WTC11 (cell line): Measurements from ENCODE around the gene TTL. TPM values are rescaled to one million over a fixed set of nuclear protein-coding genes. Genes with fewer than 3 reads are reported as not detected.
"Not testable (repeated sequence)": the region's sequence is repeated elsewhere in the genome, so short reads cannot be mapped to it uniquely, and the experiment has no call there.

Experiments
- ATAC-seq: fragments of 200-7000 bp; cut with Tn5 transposase; 2 replicates; pipeline ENCODE4 v1.10.0; 2021; ENCODE audit warnings: mild to moderate bottlenecking, moderate library complexity
- CTCF ChIA-PET: fragments of 300-600 bp; sonication (Branson Sonifier 250); formaldehyde crosslinking; loops from one replicate; lab custom pipeline; 2021; ENCODE audit warnings: antibody characterized with exemption; lab: Charles Lee
- POLR2A ChIA-PET: fragments of 350-600 bp; sonication (Branson Sonifier 250); formaldehyde crosslinking; loops from one replicate; lab custom pipeline; 2021; ENCODE audit warnings: antibody characterized with exemption; lab: Charles Lee
- DNase-seq: peaks from one replicate; pipeline ENCODE4 v3.0.0; 2021; ENCODE audit warnings: low spot score
- H3K27ac Mint-ChIP-seq: 2 replicates; pipeline ENCODE4 v1.8.0; 2021; ENCODE audit warnings: mixed read lengths
- H3K27me3 Mint-ChIP-seq: 2 replicates; pipeline ENCODE4 v1.8.0; 2021; ENCODE audit warnings: low read depth, mild to moderate bottlenecking, moderate library complexity, mixed read lengths
- H3K36me3 Mint-ChIP-seq: 2 replicates; pipeline ENCODE4 v1.8.0; 2021; ENCODE audit warnings: mixed read lengths
- H3K4me1 Mint-ChIP-seq: 2 replicates; pipeline ENCODE4 v1.8.0; 2022; ENCODE audit warnings: mixed read lengths
- H3K4me3 Mint-ChIP-seq: 2 replicates; pipeline ENCODE4 v1.8.0; 2021; ENCODE audit warnings: mild to moderate bottlenecking, moderate library complexity, mixed read lengths
- H3K9me3 Mint-ChIP-seq: 2 replicates; pipeline ENCODE4 v1.8.0; 2021; ENCODE audit warnings: mixed read lengths
- total RNA-seq: library from RNA; stranded (reverse); gene quantifications from 3 replicates; pipeline ENCODE4 v1.2.3, GENCODE V29; 2021
- TF ChIP-seq, protein P1 (sequence below): fragments of 250-450 bp; sonication (Bioruptor Pico); IDR thresholded peaks from 2 replicates; pipeline ENCODE4 v2.1.2; 2022; ENCODE audit warnings: mild to moderate bottlenecking, moderate library complexity
- TF ChIP-seq, protein P2 (sequence below): sonication (generic); formaldehyde crosslinking; IDR thresholded peaks from 2 replicates; pipeline ENCODE4 v1.8.1; 2023; ENCODE audit warnings: mild to moderate bottlenecking, moderate library complexity, missing genetic modification reagents
- TF ChIP-seq, protein P3 (sequence below): fragments of 200-600 bp; IDR thresholded peaks from 2 replicates; pipeline ENCODE4 v1.8.0; 2022; ENCODE audit warnings: antibody characterized with exemption

The TTL gene
- total RNA-seq, 1 experiment from 2014 or later: 44.2 TPM

DNA sequence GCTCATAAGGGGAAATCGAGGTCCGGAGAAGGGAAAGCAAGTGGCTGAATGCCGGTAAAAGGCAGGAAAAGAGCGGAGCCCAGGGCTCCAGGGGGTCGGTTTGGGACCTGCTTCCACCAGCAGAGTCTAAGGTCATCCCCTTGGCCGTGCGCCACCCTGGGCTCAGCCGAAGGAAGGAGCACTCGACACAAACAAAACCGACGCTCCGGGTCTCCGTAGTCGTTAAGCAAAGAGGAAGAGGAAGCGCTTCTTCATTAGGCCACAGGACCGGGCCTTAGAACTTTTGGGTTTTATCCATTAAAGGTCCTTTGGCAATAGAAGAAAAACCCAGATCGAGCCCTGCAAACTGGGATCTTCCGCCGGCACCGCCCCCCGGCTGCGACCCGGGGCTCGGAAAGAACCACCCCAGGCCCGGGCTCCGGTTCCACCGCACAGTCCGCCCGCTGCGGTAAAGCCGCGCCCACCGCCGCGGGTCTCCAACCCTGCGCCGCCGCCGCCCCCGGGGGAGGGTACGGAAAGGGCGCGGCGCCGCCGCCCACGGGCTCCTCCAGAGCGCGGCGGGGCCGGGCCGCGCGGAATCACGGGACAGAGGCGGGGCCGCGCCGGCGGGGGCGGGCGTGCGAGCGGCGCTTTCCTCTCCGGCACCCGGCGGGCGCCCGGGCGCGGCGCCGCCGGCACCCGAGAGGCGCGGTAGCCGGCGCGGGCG lies at the start of gene TTL (continued):
- TF ChIP-seq, protein P1, sequence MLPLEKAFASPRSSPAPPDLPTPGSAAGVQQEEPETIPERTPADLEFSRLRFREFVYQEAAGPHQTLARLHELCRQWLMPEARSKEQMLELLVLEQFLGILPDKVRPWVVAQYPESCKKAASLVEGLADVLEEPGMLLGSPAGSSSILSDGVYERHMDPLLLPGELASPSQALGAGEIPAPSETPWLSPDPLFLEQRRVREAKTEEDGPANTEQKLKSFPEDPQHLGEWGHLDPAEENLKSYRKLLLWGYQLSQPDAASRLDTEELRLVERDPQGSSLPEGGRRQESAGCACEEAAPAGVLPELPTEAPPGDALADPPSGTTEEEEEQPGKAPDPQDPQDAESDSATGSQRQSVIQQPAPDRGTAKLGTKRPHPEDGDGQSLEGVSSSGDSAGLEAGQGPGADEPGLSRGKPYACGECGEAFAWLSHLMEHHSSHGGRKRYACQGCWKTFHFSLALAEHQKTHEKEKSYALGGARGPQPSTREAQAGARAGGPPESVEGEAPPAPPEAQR: no peak

DNA sequence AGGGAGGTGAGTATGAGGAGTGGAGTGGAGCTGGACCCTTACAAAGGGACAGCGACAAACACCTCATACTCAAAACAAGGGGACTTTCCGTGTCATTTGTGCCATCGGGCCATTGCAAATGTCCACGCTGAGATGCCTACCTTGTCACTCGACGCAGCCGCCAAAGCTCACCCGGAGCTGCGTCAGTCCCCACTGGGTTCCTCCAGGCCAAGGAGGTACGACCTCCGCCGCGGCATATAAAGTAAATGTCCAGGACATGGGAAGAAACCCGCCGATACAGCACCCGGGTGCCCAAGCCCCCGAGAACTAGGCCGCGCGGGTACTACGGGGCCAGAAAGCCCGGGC lies 49.6 kb upstream of the TTL start:
- CTCF ChIA-PET, H3K27ac Mint-ChIP-seq, H3K36me3 Mint-ChIP-seq, H3K9me3 Mint-ChIP-seq, POLR2A ChIA-PET, ATAC-seq, H3K4me1 Mint-ChIP-seq, DNase-seq: not testable (repeated sequence)
- H3K4me3 Mint-ChIP-seq: peak overlapping the region; percentile 70
- peaks cover 10% of the 10 kb centered on the region for H3K27me3 Mint-ChIP-seq

DNA sequence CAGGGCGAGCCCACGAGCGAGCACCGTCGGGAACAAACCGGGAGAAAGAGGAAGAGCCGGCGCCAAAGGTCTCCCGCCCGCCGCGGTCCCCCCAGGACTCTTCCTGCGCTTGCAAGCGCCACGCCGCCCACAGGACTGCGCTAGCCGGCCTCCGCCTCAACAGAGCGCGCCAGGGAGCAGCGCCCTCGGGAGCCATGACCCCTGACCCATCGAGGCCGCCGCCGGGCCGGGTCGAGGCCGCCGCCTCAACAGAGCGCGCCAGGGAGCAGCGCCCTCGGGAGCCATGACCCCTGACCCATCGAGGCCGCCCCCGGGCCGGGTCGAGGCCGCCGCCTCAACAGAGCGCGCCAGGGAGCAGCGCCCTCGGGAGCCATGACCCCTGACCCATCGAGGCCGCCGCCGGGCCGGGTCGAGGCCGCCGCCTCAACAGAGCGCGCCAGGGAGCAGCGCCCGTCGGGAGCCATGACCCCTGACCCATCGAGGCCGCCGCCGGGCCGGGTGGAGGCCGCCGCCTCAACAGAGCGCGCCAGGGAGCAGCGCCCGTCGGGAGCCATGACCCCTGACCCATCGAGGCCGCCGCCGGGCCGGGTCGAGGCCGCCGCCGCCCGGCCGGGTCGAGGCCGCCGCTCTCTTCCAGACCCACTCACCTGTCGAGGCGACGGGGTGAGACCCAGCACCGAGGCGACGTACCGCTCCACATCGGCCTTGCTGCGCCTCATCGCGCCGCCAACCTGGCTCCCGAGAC lies 49.0 kb upstream of the TTL start:
- TF ChIP-seq, protein P2, sequence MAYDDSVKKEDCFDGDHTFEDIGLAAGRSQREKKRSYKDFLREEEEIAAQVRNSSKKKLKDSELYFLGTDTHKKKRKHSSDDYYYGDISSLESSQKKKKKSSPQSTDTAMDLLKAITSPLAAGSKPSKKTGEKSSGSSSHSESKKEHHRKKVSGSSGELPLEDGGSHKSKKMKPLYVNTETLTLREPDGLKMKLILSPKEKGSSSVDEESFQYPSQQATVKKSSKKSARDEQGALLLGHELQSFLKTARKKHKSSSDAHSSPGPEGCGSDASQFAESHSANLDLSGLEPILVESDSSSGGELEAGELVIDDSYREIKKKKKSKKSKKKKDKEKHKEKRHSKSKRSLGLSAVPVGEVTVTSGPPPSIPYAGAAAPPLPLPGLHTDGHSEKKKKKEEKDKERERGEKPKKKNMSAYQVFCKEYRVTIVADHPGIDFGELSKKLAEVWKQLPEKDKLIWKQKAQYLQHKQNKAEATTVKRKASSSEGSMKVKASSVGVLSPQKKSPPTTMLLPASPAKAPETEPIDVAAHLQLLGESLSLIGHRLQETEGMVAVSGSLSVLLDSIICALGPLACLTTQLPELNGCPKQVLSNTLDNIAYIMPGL (CRISPR knock-in tag): peak; percentile 60; the same call in 1 of the 2 replicates
- not testable (repeated sequence) for H3K36me3 Mint-ChIP-seq, H3K4me1 Mint-ChIP-seq, H3K27ac Mint-ChIP-seq, H3K9me3 Mint-ChIP-seq
- DNase-seq: peak; percentile 17
- ChIA-PET POLR2A (interaction anchor here (0.6 to 0.8 kb wide), 3 partner anchors 173 to 311 kb away, joined by 3 to 7 read pairs (median 3); no protein-coding TSS in a partner anchor), CTCF (interaction anchor here (0.6 to 1.7 kb wide), 8 partner anchors 19 to 311 kb away, joined by 3 to 15 read pairs (median 4); no protein-coding TSS in a partner anchor)
- H3K27me3 Mint-ChIP-seq: peaks cover 10% of the 10 kb centered on the region
- peak; percentile 68 for ATAC-seq
- H3K4me3 Mint-ChIP-seq: peak overlapping the region; percentile 70

DNA sequence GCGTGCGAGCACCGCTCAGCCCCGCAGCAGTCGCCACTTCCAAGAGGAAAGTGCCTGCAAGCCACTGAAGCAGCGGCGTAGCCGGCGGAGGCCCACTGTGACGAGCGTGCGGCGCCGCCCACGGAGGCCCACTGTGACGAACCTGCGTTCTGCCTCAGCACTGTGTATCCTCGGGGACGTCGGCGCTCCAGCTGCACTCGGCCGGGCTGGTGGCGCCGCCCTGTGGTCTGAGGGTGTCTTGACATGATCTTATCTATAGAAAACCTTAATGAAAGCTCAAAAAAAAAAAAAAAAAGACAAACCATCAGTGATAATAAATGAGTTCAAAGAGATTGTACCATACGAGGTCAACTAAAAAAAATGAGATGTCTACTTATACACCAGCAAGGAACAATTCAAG lies 48.5 kb upstream of the TTL start, which contains the start of gene RGPD8:
RGPD8 (minus strand) TSS at position 166 of the 400 bp plus-strand sequence. CDS start 192 bp downstream, outside the sequence.
- H3K9me3 Mint-ChIP-seq, H3K4me1 Mint-ChIP-seq, H3K27ac Mint-ChIP-seq, H3K36me3 Mint-ChIP-seq: not testable (repeated sequence)
- peak; percentile 86 for ATAC-seq
- CTCF ChIA-PET: interaction anchor here (0.6 to 1.7 kb wide), 8 partner anchors 18 to 312 kb away, joined by 3 to 15 read pairs (median 4); no protein-coding TSS in a partner anchor
- POLR2A ChIA-PET: interaction anchor here (0.6 to 0.8 kb wide), 3 partner anchors 174 to 312 kb away, joined by 3 to 7 read pairs (median 3); no protein-coding TSS in a partner anchor
- peak; percentile 88 for DNase-seq
- H3K4me3 Mint-ChIP-seq: peak within 1 kb of the TSS; percentile 70
- peaks cover 10% of the 10 kb centered on the region for H3K27me3 Mint-ChIP-seq
- TF ChIP-seq, protein P2 (CRISPR knock-in tag): 0 out of 2 replicates have a peak, but pooled peaks have one; percentile 45
- TF ChIP-seq, protein P3, sequence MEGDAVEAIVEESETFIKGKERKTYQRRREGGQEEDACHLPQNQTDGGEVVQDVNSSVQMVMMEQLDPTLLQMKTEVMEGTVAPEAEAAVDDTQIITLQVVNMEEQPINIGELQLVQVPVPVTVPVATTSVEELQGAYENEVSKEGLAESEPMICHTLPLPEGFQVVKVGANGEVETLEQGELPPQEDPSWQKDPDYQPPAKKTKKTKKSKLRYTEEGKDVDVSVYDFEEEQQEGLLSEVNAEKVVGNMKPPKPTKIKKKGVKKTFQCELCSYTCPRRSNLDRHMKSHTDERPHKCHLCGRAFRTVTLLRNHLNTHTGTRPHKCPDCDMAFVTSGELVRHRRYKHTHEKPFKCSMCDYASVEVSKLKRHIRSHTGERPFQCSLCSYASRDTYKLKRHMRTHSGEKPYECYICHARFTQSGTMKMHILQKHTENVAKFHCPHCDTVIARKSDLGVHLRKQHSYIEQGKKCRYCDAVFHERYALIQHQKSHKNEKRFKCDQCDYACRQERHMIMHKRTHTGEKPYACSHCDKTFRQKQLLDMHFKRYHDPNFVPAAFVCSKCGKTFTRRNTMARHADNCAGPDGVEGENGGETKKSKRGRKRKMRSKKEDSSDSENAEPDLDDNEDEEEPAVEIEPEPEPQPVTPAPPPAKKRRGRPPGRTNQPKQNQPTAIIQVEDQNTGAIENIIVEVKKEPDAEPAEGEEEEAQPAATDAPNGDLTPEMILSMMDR: peak; percentile 62
- TF ChIP-seq, all 79 proteins: peak for 2; not testable (repeated sequence) for 77
